ENCODE results near the gene ADORA2B. TPM values are rescaled to one million over a fixed set of nuclear protein-coding genes. Genes with fewer than 3 reads are reported as not detected.

The ADORA2B gene
- total and polyA plus RNA-seq, 3 donors from 2014 or later, result 1.6 to 2.5 (median 2.3) TPM

DNA sequence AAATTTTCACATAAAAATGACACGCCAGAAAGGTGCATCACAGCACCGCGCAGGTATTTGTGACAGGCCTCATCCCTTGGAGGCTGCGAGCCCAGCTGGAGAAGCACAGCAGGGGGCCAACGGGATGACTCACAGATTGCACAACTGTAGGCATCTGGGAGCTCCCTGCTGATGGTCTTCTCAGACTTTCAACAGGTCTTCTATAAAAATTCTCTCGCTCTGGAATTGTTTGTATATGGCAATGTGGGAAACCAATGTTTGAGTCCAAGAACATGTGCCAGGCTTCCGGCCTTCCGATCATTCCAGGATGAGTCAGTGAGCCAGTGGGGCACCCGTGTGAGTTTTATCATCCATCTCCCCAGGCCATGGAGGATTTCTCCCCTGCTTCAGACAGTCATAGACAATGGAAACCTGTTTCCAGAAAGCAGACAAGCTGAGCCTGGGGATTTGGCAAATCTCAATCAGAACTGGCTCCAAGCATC lies 24.1 kb upstream of the ADORA2B start:
- DNase-seq, result no peak
- H3K4me3 ChIP-seq, result no peak overlapping the region

GRCh38 chr17:15921640-15922039 lies 23.3 kb upstream of the ADORA2B start:
- no peak overlapping the region for H3K27ac ChIP-seq
- no peak overlapping the region for H3K4me3 ChIP-seq
- intact Hi-C loops (cut with DNase I; ENCODE audit: low total_unique reads), result no loop called here
- no peaks in the 10 kb centered on the region for H3K27me3 ChIP-seq
- DNase-seq, result no peak
- no peaks in the 10 kb centered on the region for H3K4me1 ChIP-seq
- H3K36me3 ChIP-seq (ENCODE audit: low read depth, missing control alignments), result no peaks in the 10 kb centered on the region
- no peaks in the 10 kb centered on the region for H3K9me3 ChIP-seq
- no peak for TF ChIP-seq POLR2A (IDR thresholded peaks at IDR 0.05)
- no peak for TF ChIP-seq CTCF (IDR thresholded peaks at IDR 0.05)

More for the DNA sequence above, 24.1 kb upstream of the ADORA2B start:
- H3K27me3 ChIP-seq, result no peaks in the 10 kb centered on the region
- no peak for TF ChIP-seq CTCF (IDR thresholded peaks at IDR 0.05)
- TF ChIP-seq POLR2A (IDR thresholded peaks at IDR 0.05), result no peak
- 88 to 95% methylated on average over 9 of the region's 9 CpGs for WGBS, 2 donors
- no peaks in the 10 kb centered on the region for H3K9me3 ChIP-seq
- H3K36me3 ChIP-seq (ENCODE audit: low read depth, missing control alignments), result no peaks in the 10 kb centered on the region
- intact Hi-C loops (cut with DNase I; ENCODE audit: low total_unique reads), result no loop called here
- no peak overlapping the region for H3K27ac ChIP-seq
- no peaks in the 10 kb centered on the region for H3K4me1 ChIP-seq

GRCh38 chr17:15922586-15922985 lies 22.3 kb upstream of the ADORA2B start:
- Histone ChIP-seq H3K27me3 (no peaks in the 10 kb centered on the region), H3K4me3 (no peak overlapping the region), H3K36me3 (ENCODE audit: low read depth, missing control alignments) (no peaks in the 10 kb centered on the region), H3K4me1 (no peaks in the 10 kb centered on the region), H3K27ac (no peak overlapping the region), H3K9me3 (no peaks in the 10 kb centered on the region)
- TF ChIP-seq POLR2A (IDR thresholded peaks at IDR 0.05), result no peak
- TF ChIP-seq CTCF (IDR thresholded peaks at IDR 0.05), result no peak
- WGBS, 2 donors, result 57 to 71% methylated on average over 1 of the region's 1 CpG
- no peak for DNase-seq
- intact Hi-C loops (cut with DNase I; ENCODE audit: low total_unique reads), result no loop called here

GRCh38 chr17:15926039-15926740 lies 18.7 kb upstream of the ADORA2B start:
- Histone ChIP-seq H3K4me1 (no peaks in the 10 kb centered on the region), H3K27ac (no peak overlapping the region), H3K27me3 (no peaks in the 10 kb centered on the region), H3K9me3 (no peaks in the 10 kb centered on the region), H3K4me3 (no peak overlapping the region), H3K36me3 (ENCODE audit: low read depth, missing control alignments) (no peaks in the 10 kb centered on the region)
- 80 to 82% methylated on average over 9 of the region's 9 CpGs for WGBS, 2 donors
- intact Hi-C loops (cut with DNase I; ENCODE audit: low total_unique reads), result no loop called here
- no peak for TF ChIP-seq POLR2A (IDR thresholded peaks at IDR 0.05)
- no peak for TF ChIP-seq CTCF (IDR thresholded peaks at IDR 0.05)
- no peak for DNase-seq

DNA sequence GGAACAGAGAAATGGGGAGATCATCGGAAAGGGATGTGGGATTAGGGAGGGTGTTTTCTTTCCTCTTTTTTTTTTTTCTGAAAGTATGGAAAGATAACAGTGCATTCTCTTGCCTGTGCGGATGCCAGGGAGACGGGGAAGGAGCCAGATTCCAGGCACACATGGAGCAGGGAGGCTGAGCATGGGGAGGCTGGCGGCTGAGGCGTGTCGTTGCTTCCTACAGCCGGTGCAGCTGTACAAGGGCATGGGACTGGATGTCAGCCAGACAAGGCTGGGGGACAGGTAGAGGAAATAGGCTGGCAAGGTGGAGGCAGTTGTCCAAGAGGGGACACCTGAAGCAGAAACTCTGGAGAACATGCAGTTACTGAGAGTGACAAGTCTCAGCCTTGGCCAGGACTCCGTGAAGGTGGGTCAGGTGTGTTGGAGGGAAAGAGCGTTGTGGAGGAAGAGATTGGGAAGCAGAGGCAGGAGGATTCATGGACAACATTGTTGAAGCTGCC lies 16.6 kb upstream of the ADORA2B start:
- no peak overlapping the region for H3K27ac ChIP-seq
- no peaks in the 10 kb centered on the region for H3K4me1 ChIP-seq
- no peaks in the 10 kb centered on the region for H3K36me3 ChIP-seq (ENCODE audit: low read depth, missing control alignments)
- no peaks in the 10 kb centered on the region for H3K27me3 ChIP-seq
- H3K4me3 ChIP-seq, result no peak overlapping the region
- WGBS, 2 donors, result 38 to 44% methylated on average over 9 of the region's 9 CpGs
- intact Hi-C loops (cut with DNase I; ENCODE audit: low total_unique reads), result no loop called here
- TF ChIP-seq CTCF (IDR thresholded peaks at IDR 0.05), result no peak
- no peak for TF ChIP-seq POLR2A (IDR thresholded peaks at IDR 0.05)
- no peaks in the 10 kb centered on the region for H3K9me3 ChIP-seq
- no peak for DNase-seq
